ENCODE measurements around the gene AQP2.

The AQP2 gene

GRCh38 chr12:49949866-49950265 lies 671 bp upstream of the AQP2 start:
- no peaks in the 10 kb centered on the region for H3K79me2 ChIP-seq (ENCODE audit: control insufficient read depth, insufficient read depth, low read length, poor library complexity)
- H4K8ac ChIP-seq (ENCODE audit: low read depth, low read length) = no peak overlapping the region
- DNase-seq = no peak
- no peak overlapping the region for H3K9ac ChIP-seq (ENCODE audit: low read length)
- H3K36me3 ChIP-seq (ENCODE audit: control insufficient read depth in 1 of 2, insufficient read depth in 2 of 2, low read length in 2 of 2) = no peaks in the 10 kb centered on the region
- no peaks in the 10 kb centered on the region for H3K79me1 ChIP-seq (ENCODE audit: low read length)
- H2BK5ac ChIP-seq (ENCODE audit: low read depth, low read length, poor library complexity) = no peak overlapping the region
- no peak overlapping the region for H2AFZ ChIP-seq (ENCODE audit: insufficient read depth, low read length, poor library complexity)
- H2BK120ac ChIP-seq (ENCODE audit: insufficient read depth, low read length, poor library complexity) = no peak overlapping the region
- no peak overlapping the region for H3K4me2 ChIP-seq (ENCODE audit: low read length)
- H3K14ac ChIP-seq (ENCODE audit: low read length) = no peak overlapping the region
- no peak overlapping the region for H3K23ac ChIP-seq (ENCODE audit: low read length)
- peaks cover 5% of the 10 kb centered on the region for H3K27me3 ChIP-seq (ENCODE audit: insufficient read depth, low read length)
- H4K12ac ChIP-seq (ENCODE audit: low read depth, low read length) = no peak overlapping the region
- H4K91ac ChIP-seq (ENCODE audit: low read depth, low read length) = no peak overlapping the region
- H3K4ac ChIP-seq (ENCODE audit: low read depth, low read length) = no peak overlapping the region
- no peak overlapping the region for H2AK5ac ChIP-seq (ENCODE audit: low read length)
- H2BK12ac ChIP-seq (ENCODE audit: low read length) = no peak overlapping the region
- H3K9me3 ChIP-seq (ENCODE audit: insufficient read depth, low read depth, low read length) = no peaks in the 10 kb centered on the region
- no peak overlapping the region for H3K4me3 ChIP-seq (ENCODE audit: low read depth, low read length)
- H3K27ac ChIP-seq (ENCODE audit: low read depth, low read length) = no peak overlapping the region
- H3K18ac ChIP-seq (ENCODE audit: low read length) = no peak overlapping the region
- H3K4me1 ChIP-seq (ENCODE audit: control insufficient read depth in 1 of 2, insufficient read depth in 2 of 2, low read length in 2 of 2) = peaks cover 0 to 2% of the 10 kb centered on the region in 2 experiments
- no CpG with 5 or more reads among the region's 3 CpGs for WGBS (ENCODE audit: extremely low coverage, insufficient coverage, insufficient read length)

GRCh38 chr12:49951411-49952240 lies 1.1 kb downstream of the AQP2 start:
- no peak overlapping the region for H2BK120ac ChIP-seq (ENCODE audit: insufficient read depth, low read length, poor library complexity)
- H2BK5ac ChIP-seq (ENCODE audit: low read depth, low read length, poor library complexity) = no peak overlapping the region
- H4K12ac ChIP-seq (ENCODE audit: low read depth, low read length) = no peak overlapping the region
- no peak overlapping the region for H3K9ac ChIP-seq (ENCODE audit: low read length)
- H3K14ac ChIP-seq (ENCODE audit: low read length) = no peak overlapping the region
- no peak overlapping the region for H4K91ac ChIP-seq (ENCODE audit: low read depth, low read length)
- H3K79me1 ChIP-seq (ENCODE audit: low read length) = no peaks in the 10 kb centered on the region
- no peak overlapping the region for H2BK12ac ChIP-seq (ENCODE audit: low read length)
- H3K18ac ChIP-seq (ENCODE audit: low read length) = no peak overlapping the region
- H3K4me2 ChIP-seq (ENCODE audit: low read length) = no peak overlapping the region
- H4K8ac ChIP-seq (ENCODE audit: low read depth, low read length) = no peak overlapping the region
- DNase-seq = no peak
- H3K23ac ChIP-seq (ENCODE audit: low read length) = no peak overlapping the region
- no peak overlapping the region for H3K27ac ChIP-seq (ENCODE audit: low read depth, low read length)
- no peak overlapping the region for H2AK5ac ChIP-seq (ENCODE audit: low read length)
- WGBS (ENCODE audit: extremely low coverage, insufficient coverage, insufficient read length) = no CpG with 5 or more reads among the region's 14 CpGs
- no peaks in the 10 kb centered on the region for H3K79me2 ChIP-seq (ENCODE audit: control insufficient read depth, insufficient read depth, low read length, poor library complexity)
- H2AFZ ChIP-seq (ENCODE audit: insufficient read depth, low read length, poor library complexity) = no peak overlapping the region
- no peak overlapping the region for H3K4me3 ChIP-seq (ENCODE audit: low read depth, low read length)
- no peak overlapping the region for H3K4ac ChIP-seq (ENCODE audit: low read depth, low read length)
- H3K4me1 ChIP-seq (ENCODE audit: control insufficient read depth in 1 of 2, insufficient read depth in 2 of 2, low read length in 2 of 2) = no peaks in the 10 kb centered on the region
- H3K27me3 ChIP-seq (ENCODE audit: insufficient read depth, low read length) = peaks cover 19% of the 10 kb centered on the region
- H3K36me3 ChIP-seq (ENCODE audit: control insufficient read depth in 1 of 2, insufficient read depth in 2 of 2, low read length in 2 of 2) = no peaks in the 10 kb centered on the region
- H3K9me3 ChIP-seq (ENCODE audit: insufficient read depth, low read depth, low read length) = no peaks in the 10 kb centered on the region

- Histone ChIP-seq H3K27ac (ENCODE audit: low read depth, low read length) (no peak overlapping the region), H3K79me2 (ENCODE audit: control insufficient read depth, insufficient read depth, low read length, poor library complexity) (no peaks in the 10 kb centered on the region), H2BK12ac (ENCODE audit: low read length) (no peak overlapping the region), H3K14ac (ENCODE audit: low read length) (no peak overlapping the region), H2AK5ac (ENCODE audit: low read length) (no peak overlapping the region), H3K4ac (ENCODE audit: low read depth, low read length) (no peak overlapping the region), H3K4me3 (ENCODE audit: low read depth, low read length) (no peak overlapping the region), H2BK5ac (ENCODE audit: low read depth, low read length, poor library complexity) (no peak overlapping the region), H3K9ac (ENCODE audit: low read length) (no peak overlapping the region), H3K27me3 (ENCODE audit: insufficient read depth, low read length) (peaks cover 22% of the 10 kb centered on the region), H3K18ac (ENCODE audit: low read length) (no peak overlapping the region), H4K91ac (ENCODE audit: low read depth, low read length) (no peak overlapping the region), H3K4me1 (ENCODE audit: control insufficient read depth in 1 of 2, insufficient read depth in 2 of 2, low read length in 2 of 2) (no peaks in the 10 kb centered on the region), H3K4me2 (ENCODE audit: low read length) (no peak overlapping the region), H3K79me1 (ENCODE audit: low read length) (no peaks in the 10 kb centered on the region), H3K36me3 (ENCODE audit: control insufficient read depth in 1 of 2, insufficient read depth in 2 of 2, low read length in 2 of 2) (no peaks in the 10 kb centered on the region), H4K8ac (ENCODE audit: low read depth, low read length) (no peak overlapping the region), H4K12ac (ENCODE audit: low read depth, low read length) (no peak overlapping the region), H2AFZ (ENCODE audit: insufficient read depth, low read length, poor library complexity) (no peak overlapping the region), H2BK120ac (ENCODE audit: insufficient read depth, low read length, poor library complexity) (no peak overlapping the region), H3K23ac (ENCODE audit: low read length) (no peak overlapping the region), H3K9me3 (ENCODE audit: insufficient read depth, low read depth, low read length) (no peaks in the 10 kb centered on the region)
- WGBS (ENCODE audit: extremely low coverage, insufficient coverage, insufficient read length) = no CpG with 5 or more reads among the region's 1 CpG
- no peak for DNase-seq
These were observed 2.0 kb downstream of the AQP2 start for GRCh38 chr12:49952391-49953055.

GRCh38 chr12:49953151-49953550 lies 2.6 kb downstream of the AQP2 start:
- H3K23ac ChIP-seq (ENCODE audit: low read length) = no peak overlapping the region
- no peak overlapping the region for H4K91ac ChIP-seq (ENCODE audit: low read depth, low read length)
- no peaks in the 10 kb centered on the region for H3K79me1 ChIP-seq (ENCODE audit: low read length)
- no peak for DNase-seq
- H3K18ac ChIP-seq (ENCODE audit: low read length) = no peak overlapping the region
- no peak overlapping the region for H3K4me2 ChIP-seq (ENCODE audit: low read length)
- H3K27ac ChIP-seq (ENCODE audit: low read depth, low read length) = no peak overlapping the region
- H4K8ac ChIP-seq (ENCODE audit: low read depth, low read length) = no peak overlapping the region
- H3K4me3 ChIP-seq (ENCODE audit: low read depth, low read length) = no peak overlapping the region
- H4K12ac ChIP-seq (ENCODE audit: low read depth, low read length) = no peak overlapping the region
- no CpG with 5 or more reads among the region's 4 CpGs for WGBS (ENCODE audit: extremely low coverage, insufficient coverage, insufficient read length)
- no peak overlapping the region for H2BK120ac ChIP-seq (ENCODE audit: insufficient read depth, low read length, poor library complexity)
- H3K27me3 ChIP-seq (ENCODE audit: insufficient read depth, low read length) = peaks cover 24% of the 10 kb centered on the region
- H2AK5ac ChIP-seq (ENCODE audit: low read length) = no peak overlapping the region
- H3K4ac ChIP-seq (ENCODE audit: low read depth, low read length) = no peak overlapping the region
- no peaks in the 10 kb centered on the region for H3K79me2 ChIP-seq (ENCODE audit: control insufficient read depth, insufficient read depth, low read length, poor library complexity)
- no peaks in the 10 kb centered on the region for H3K9me3 ChIP-seq (ENCODE audit: insufficient read depth, low read depth, low read length)
- no peak overlapping the region for H2AFZ ChIP-seq (ENCODE audit: insufficient read depth, low read length, poor library complexity)
- no peak overlapping the region for H3K14ac ChIP-seq (ENCODE audit: low read length)
- H3K36me3 ChIP-seq (ENCODE audit: control insufficient read depth in 1 of 2, insufficient read depth in 2 of 2, low read length in 2 of 2) = no peaks in the 10 kb centered on the region
- H2BK12ac ChIP-seq (ENCODE audit: low read length) = no peak overlapping the region
- no peak overlapping the region for H2BK5ac ChIP-seq (ENCODE audit: low read depth, low read length, poor library complexity)
- no peaks in the 10 kb centered on the region for H3K4me1 ChIP-seq (ENCODE audit: control insufficient read depth in 1 of 2, insufficient read depth in 2 of 2, low read length in 2 of 2)
- H3K9ac ChIP-seq (ENCODE audit: low read length) = no peak overlapping the region

Data from trophoblast cell (in vitro differentiated cells and primary cell).